Astrocyte (in vitro differentiated cells and primary cell): ENCODE results near the gene PIK3IP1. TPM values are rescaled to one million over a fixed set of nuclear protein-coding genes. Genes with fewer than 3 reads are reported as not detected.

Source experiments
- DNase-seq: peaks from one replicate; pipeline ENCODE4 v3.0.0-alpha.2; 2010; ENCODE audit warnings: low read depth
- FAIRE-seq: peaks from 2 replicates; lab custom pipeline; 2011; peaks lifted over from hg19 to GRCh38; lab: Jason Lieb, UNC
- H2AFZ ChIP-seq: 2 replicates; pipeline ENCODE4 v1.6.0; 2012; ENCODE audit warnings: low read depth, low read length, inconsistent platforms
- H3K27ac ChIP-seq: 2 replicates; pipeline ENCODE4 v1.5.1; 2011; ENCODE audit warnings: low read depth, low read length, inconsistent platforms
- H3K27me3 ChIP-seq: 2 replicates; pipeline ENCODE4 v1.6.0; 2011; ENCODE audit warnings: low read length, inconsistent platforms; ENCODE audit not compliant: insufficient read depth
- H3K36me3 ChIP-seq: 2 replicates; pipeline ENCODE4 v1.5.1; 2011; ENCODE audit warnings: low read length, inconsistent platforms; ENCODE audit not compliant: insufficient read depth
- H3K4me1 ChIP-seq: 2 replicates; pipeline ENCODE4 v1.5.1; 2011; ENCODE audit warnings: low read length, inconsistent platforms; ENCODE audit not compliant: insufficient read depth
- H3K4me2 ChIP-seq: 2 replicates; pipeline ENCODE4 v1.6.0; 2012; ENCODE audit warnings: low read length, inconsistent platforms
- H3K4me3 ChIP-seq: 2 replicates; pipeline ENCODE4 v1.5.1; 2011; ENCODE audit warnings: low read depth, mild to moderate bottlenecking, low read length, inconsistent platforms; ENCODE audit not compliant: insufficient read depth
- H3K79me2 ChIP-seq: 2 replicates; pipeline ENCODE4 v1.6.0; 2012; ENCODE audit warnings: mild to moderate bottlenecking, low read length, inconsistent platforms; ENCODE audit not compliant: insufficient read depth
- H3K9ac ChIP-seq: 2 replicates; pipeline ENCODE4 v1.6.0; 2012; ENCODE audit warnings: mild to moderate bottlenecking, low read length, inconsistent platforms
- H3K9me3 ChIP-seq: 2 replicates; pipeline ENCODE4 v1.5.1; 2012; ENCODE audit warnings: low read depth, mild to moderate bottlenecking, low read length, inconsistent platforms; ENCODE audit not compliant: insufficient read depth
- H4K20me1 ChIP-seq: 2 replicates; pipeline ENCODE4 v1.6.0; 2012; ENCODE audit warnings: low read length, inconsistent platforms; ENCODE audit not compliant: insufficient read depth
- H3K27ac Mint-ChIP-seq: one replicate; pipeline ENCODE4 v1.8.0; 2021; ENCODE audit warnings: mild to moderate bottlenecking, mixed read lengths; ENCODE audit not compliant: unreplicated experiment
- H3K27me3 Mint-ChIP-seq: one replicate; pipeline ENCODE4 v1.8.0; 2021; ENCODE audit warnings: low read depth, mixed read lengths; ENCODE audit not compliant: unreplicated experiment
- H3K36me3 Mint-ChIP-seq: one replicate; pipeline ENCODE4 v1.8.0; 2021; ENCODE audit warnings: low read depth, mixed read lengths; ENCODE audit not compliant: unreplicated experiment
- H3K4me1 Mint-ChIP-seq: one replicate; pipeline ENCODE4 v1.8.0; 2021; ENCODE audit warnings: low read depth, mixed read lengths; ENCODE audit not compliant: unreplicated experiment
- H3K4me3 Mint-ChIP-seq: one replicate; pipeline ENCODE4 v1.8.0; 2021; ENCODE audit warnings: mild to moderate bottlenecking, moderate library complexity, mixed read lengths; ENCODE audit not compliant: unreplicated experiment
- H3K9me3 Mint-ChIP-seq: one replicate; pipeline ENCODE4 v1.8.0; 2021; ENCODE audit warnings: mild to moderate bottlenecking, mixed read lengths; ENCODE audit not compliant: unreplicated experiment
- CTCF ChIP-seq: IDR thresholded peaks from 2 replicates; pipeline ENCODE4 v1.5.1; 2011; ENCODE audit warnings: low read depth, mild to moderate bottlenecking, inconsistent platforms, low read length, moderate library complexity; ENCODE audit not compliant: insufficient read depth
- EZH2 ChIP-seq: IDR thresholded peaks from 2 replicates; pipeline ENCODE4 v1.6.1; 2012; ENCODE audit warnings: mild to moderate bottlenecking, low read length, inconsistent platforms; ENCODE audit not compliant: insufficient read depth
- total RNA-seq: library from RNA; stranded (reverse); gene quantifications from 2 replicates; pipeline ENCODE4 v1.2.1, GENCODE V29; 2021

Gene PIK3IP1
- total RNA-seq, 1 donor from 2014 or later = 21.4 TPM

- Histone ChIP-seq H3K4me1 (no peaks in the 10 kb centered on the region), H3K9me3 (no peaks in the 10 kb centered on the region), H3K4me2 (no peak overlapping the region), H3K79me2 (no peaks in the 10 kb centered on the region), H2AFZ (no peak overlapping the region), H4K20me1 (peaks cover 33% of the 10 kb centered on the region), H3K27ac (no peak overlapping the region), H3K27me3 (no peaks in the 10 kb centered on the region), H3K9ac (no peak overlapping the region), H3K4me3 (no peak overlapping the region), H3K36me3 (peaks cover 34% of the 10 kb centered on the region)
- no peak overlapping the region for H3K4me3 Mint-ChIP-seq
- TF ChIP-seq EZH2 (no peak), CTCF (no peak)
- H3K36me3 Mint-ChIP-seq = peaks cover 43% of the 10 kb centered on the region
- no peak overlapping the region for H3K27ac Mint-ChIP-seq
- DNase-seq = no peak
- no peaks in the 10 kb centered on the region for H3K27me3 Mint-ChIP-seq
- FAIRE-seq = no peak
- peaks cover 4% of the 10 kb centered on the region for H3K4me1 Mint-ChIP-seq
- H3K9me3 Mint-ChIP-seq = no peaks in the 10 kb centered on the region
Observed at GRCh38 chr22:31276426-31277167, 15.7 kb downstream of the PIK3IP1 start.

- no peak overlapping the region for H3K4me3 ChIP-seq
- H3K9ac ChIP-seq = no peak overlapping the region
- no peak overlapping the region for H3K4me2 ChIP-seq
- Mint-ChIP-seq H3K36me3 (peaks cover 47% of the 10 kb centered on the region), H3K9me3 (no peaks in the 10 kb centered on the region), H3K4me1 (peaks cover 11% of the 10 kb centered on the region), H3K27me3 (no peaks in the 10 kb centered on the region), H3K27ac (no peak overlapping the region), H3K4me3 (no peak overlapping the region)
- H2AFZ ChIP-seq = no peak overlapping the region
- H3K4me1 ChIP-seq = peaks cover 5% of the 10 kb centered on the region
- DNase-seq (no peak), FAIRE-seq (no peak)
- H3K27ac ChIP-seq = no peak overlapping the region
- TF ChIP-seq EZH2 = no peak
- TF ChIP-seq CTCF = no peak
- peaks cover 32% of the 10 kb centered on the region for H3K36me3 ChIP-seq
- H3K79me2 ChIP-seq = no peaks in the 10 kb centered on the region
- H3K27me3 ChIP-seq = no peaks in the 10 kb centered on the region
- peaks cover 31% of the 10 kb centered on the region for H4K20me1 ChIP-seq
- H3K9me3 ChIP-seq = no peaks in the 10 kb centered on the region
Observed at GRCh38 chr22:31275576-31275975, 16.7 kb downstream of the PIK3IP1 start.

- no peak overlapping the region for H3K4me2 ChIP-seq
- no peaks in the 10 kb centered on the region for H3K9me3 ChIP-seq
- H4K20me1 ChIP-seq = peaks cover 29% of the 10 kb centered on the region
- H3K79me2 ChIP-seq = no peaks in the 10 kb centered on the region
- no peak overlapping the region for H3K4me3 ChIP-seq
- H3K27me3 ChIP-seq = no peaks in the 10 kb centered on the region
- Mint-ChIP-seq H3K4me3 (no peak overlapping the region), H3K4me1 (peaks cover 12% of the 10 kb centered on the region), H3K36me3 (peaks cover 50% of the 10 kb centered on the region), H3K27me3 (no peaks in the 10 kb centered on the region), H3K9me3 (no peaks in the 10 kb centered on the region), H3K27ac (no peak overlapping the region)
- no peak overlapping the region for H3K9ac ChIP-seq
- no peak overlapping the region for H2AFZ ChIP-seq
- no peak overlapping the region for H3K27ac ChIP-seq
- DNase-seq (no peak), FAIRE-seq (no peak)
- H3K36me3 ChIP-seq = peaks cover 30% of the 10 kb centered on the region
- peaks cover 5% of the 10 kb centered on the region for H3K4me1 ChIP-seq
- TF ChIP-seq EZH2 (no peak), CTCF (no peak)
Observed at GRCh38 chr22:31275018-31275417, 17.3 kb downstream of the PIK3IP1 start.
